ENCODE data around the gene ATP2A1. TPM values are rescaled to one million over a fixed set of nuclear protein-coding genes. Genes with fewer than 3 reads are reported as not detected.
"Not testable (repeated sequence)": the region's sequence is repeated elsewhere in the genome, so short reads cannot be mapped to it uniquely, and the experiment has no call there.

The ATP2A1 gene
- total RNA-seq, 1 experiment from 2014 or later, result 0.14 TPM

GRCh38 chr16:28859326-28859725, 19.0 kb upstream of the ATP2A1 start:
- DNase-seq (ENCODE audit: low spot score), result no peak

- DNase-seq (ENCODE audit: low spot score), result no peak
These were observed 14.1 kb upstream of the ATP2A1 start for GRCh38 chr16:28863929-28864793.

DNA sequence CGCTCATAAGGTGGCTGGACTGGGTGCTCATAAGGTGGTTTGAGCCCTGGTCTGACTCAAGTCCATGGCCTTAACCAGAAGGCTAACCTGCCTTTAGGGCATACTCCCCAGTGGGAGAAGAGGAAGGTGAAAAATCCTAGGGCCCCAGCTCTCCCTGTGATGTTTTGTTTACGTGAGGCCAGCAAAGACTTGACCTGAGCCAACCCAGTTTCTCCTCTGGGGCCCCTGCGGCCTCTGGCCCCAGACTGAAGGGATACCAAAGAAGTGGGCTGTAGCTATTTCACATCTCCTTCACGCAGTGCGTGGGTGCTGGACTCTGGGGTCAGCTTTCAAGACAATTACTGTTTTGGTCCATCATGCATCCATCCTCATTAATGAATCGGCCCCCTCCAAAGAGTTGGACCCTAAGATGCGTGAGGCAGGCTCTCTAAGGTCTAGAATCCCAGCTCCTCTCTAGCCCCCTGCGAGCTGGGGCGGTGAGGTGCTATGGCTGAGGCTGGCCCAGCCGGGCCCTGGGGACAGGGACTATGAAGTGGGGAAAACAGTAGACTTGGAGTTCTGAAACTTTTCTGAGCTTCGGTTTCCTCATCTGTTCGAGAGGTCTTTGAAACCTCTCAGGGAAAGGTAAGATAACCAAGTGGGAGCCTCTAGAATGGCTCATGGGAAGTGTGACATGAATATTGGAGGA, 13.1 kb upstream of the ATP2A1 start:
- no peak for DNase-seq (ENCODE audit: low spot score)

- no peak for DNase-seq (ENCODE audit: low spot score)
These were observed 12.4 kb upstream of the ATP2A1 start for GRCh38 chr16:28865722-28866453.

DNA sequence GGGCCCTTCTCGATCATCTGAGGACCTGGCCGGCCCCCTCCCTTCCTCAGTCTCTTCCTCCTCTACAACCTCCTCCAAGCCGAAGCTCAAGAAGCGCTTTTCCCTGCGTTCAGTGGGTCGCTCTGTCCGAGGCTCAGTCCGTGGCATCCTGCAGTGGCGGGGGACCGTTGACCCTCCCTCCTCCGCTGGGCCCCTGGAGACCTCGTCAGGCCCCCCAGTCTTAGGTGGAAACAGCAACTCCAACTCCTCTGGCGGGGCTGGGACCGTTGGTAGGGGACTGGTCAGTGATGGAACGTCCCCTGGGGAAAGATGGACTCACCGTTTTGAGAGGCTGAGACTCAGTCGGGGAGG, 11.9 kb upstream of the ATP2A1 start:
- DNase-seq (ENCODE audit: low spot score), result no peak

DNA sequence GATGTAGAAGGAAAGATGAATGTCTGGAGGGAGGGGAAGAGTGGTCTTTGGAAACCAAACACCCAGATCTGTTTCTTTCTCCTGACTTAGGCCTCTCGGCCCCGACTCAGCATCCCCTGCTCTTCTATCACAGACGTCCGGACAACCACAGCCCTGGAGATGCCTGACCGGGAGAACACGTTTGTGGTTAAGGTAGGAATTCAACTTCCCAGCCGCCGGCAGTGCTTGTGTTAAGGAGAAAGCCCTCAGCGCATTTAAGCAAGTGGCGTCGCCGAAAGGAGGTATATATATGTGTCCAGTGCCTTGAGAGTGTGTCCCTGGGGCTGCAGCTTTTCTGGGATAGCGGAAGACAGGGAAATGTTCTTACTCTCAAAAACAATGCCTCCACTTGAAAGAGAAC, 11.0 kb upstream of the ATP2A1 start:
- DNase-seq (ENCODE audit: low spot score), result no peak

DNA sequence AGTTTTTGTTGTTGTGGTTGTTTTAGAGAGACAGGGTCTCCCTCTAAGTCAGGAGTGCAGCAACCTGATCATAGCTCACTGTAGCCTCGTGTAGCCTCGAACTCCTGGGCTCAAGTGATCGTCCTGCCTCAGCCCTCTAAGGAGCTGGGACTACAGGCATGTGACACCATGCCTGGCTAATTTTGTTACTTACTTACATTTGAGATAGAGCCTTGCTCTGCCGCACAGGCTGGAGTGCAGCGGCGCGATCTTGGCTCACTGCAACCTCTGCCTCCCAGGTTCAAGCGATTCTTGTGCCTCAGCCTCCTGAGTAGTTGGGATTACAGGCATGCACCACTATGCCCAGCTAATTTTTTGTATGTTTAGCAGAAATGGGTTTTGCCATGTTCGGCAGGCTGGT, 10.6 kb upstream of the ATP2A1 start:
- DNase-seq (ENCODE audit: low spot score), result not testable (repeated sequence)

- DNase-seq (ENCODE audit: low spot score), result no peak
These were observed 9.1 kb upstream of the ATP2A1 start for GRCh38 chr16:28869201-28869600.

- DNase-seq (ENCODE audit: low spot score), result no peak
These were observed 5.3 kb upstream of the ATP2A1 start for GRCh38 chr16:28872952-28873351.

- no peak for DNase-seq (ENCODE audit: low spot score)
These were observed 4.6 kb upstream of the ATP2A1 start for GRCh38 chr16:28873543-28874201.

- DNase-seq (ENCODE audit: low spot score), result no peak
These were observed 3.9 kb upstream of the ATP2A1 start for GRCh38 chr16:28874406-28874805.

GRCh38 chr16:28875134-28876018, 2.9 kb upstream of the ATP2A1 start:
- DNase-seq (ENCODE audit: low spot score), result no peak

GRCh38 chr16:28876019-28876659, 2.1 kb upstream of the ATP2A1 start:
- DNase-seq (ENCODE audit: low spot score), result no peak

- no peak for DNase-seq (ENCODE audit: low spot score)
These were observed 1.2 kb upstream of the ATP2A1 start for GRCh38 chr16:28876973-28877654.

GRCh38 chr16:28877655-28878000, 660 bp upstream of the ATP2A1 start:
- no peak for DNase-seq (ENCODE audit: low spot score)

GRCh38 chr16:28879261-28879840, 1.1 kb downstream of the ATP2A1 start:
- peak; percentile 14 for DNase-seq (ENCODE audit: low spot score)

DNA sequence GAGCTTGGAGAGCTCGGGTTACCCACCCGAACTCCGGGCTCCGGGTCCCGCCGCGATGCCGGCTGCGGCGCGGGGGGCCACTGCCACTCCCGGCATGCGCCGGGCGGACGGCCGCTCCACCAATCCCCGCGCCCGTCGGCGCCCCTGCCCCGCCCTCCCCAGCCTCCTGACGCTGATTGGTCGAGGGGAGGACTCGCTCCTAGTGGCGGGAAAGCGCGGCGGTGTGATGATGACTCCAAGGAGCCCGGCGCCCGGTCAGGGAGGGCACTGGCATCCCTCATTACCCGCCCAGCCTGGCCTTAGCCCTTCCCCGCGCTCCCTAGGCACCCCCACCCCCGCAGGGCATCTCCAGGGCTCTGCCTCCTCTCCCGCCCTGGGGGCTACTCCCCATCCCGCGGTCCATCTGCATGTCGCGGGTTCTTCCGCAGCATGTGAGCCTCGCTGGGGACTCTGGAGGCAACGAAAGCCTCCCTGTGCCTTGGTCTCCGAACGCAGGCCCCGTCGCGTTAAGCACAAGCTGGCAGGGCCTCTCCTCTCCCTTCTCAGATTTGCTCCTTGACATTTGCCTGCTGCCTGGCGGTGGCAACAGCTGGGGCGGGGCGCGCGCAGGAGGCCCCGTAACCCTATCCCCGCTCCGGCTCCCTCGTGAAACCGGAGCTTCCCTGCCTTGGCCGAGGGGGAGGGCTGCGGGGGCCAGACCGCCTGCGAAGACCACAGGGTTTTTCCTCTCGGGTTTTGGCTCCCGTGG, 1.7 kb downstream of the ATP2A1 start:
- DNase-seq (ENCODE audit: low spot score), result peak; percentile 77

DNA sequence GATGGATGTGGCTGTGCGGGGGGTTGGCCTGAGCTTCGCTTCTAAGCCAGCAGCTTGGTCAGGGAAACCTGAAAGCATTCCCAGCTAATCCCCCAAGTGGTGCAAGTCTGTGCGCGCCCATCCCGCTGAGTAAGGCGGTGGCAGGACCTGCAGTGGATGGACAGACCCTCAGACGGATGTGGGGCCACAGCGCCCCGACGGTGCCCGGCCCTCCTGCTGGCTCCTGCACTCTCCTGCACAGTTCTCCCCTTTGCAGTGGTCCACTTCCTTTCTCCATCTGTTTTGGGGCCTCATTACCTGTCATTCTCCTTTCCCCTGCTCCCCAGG, 2.3 kb downstream of the ATP2A1 start:
- DNase-seq (ENCODE audit: low spot score), result no peak

DNA sequence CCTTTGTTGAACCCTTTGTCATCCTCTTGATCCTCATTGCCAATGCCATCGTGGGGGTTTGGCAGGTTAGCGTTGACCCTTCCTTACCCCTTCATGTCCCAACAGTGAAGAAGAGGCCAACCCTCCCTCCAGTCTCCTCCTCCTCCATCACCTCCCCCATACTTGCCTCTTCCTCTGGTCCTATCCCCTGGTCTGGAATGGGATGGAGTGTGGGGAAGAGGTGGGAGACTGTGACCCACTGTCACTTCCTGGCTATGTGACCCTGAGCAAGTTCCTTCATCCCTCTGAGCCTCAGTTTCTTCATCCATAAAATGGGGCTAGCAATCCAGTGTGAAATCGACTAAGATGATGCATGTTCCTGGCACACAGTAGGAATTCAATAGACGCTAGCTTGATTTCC, 2.7 kb downstream of the ATP2A1 start:
- DNase-seq (ENCODE audit: low spot score), result no peak

All from A172 (cell line).